ENCODE data around the gene CCDC87.
"Not testable (repeated sequence)": the region's sequence is repeated elsewhere in the genome, so short reads cannot be mapped to it uniquely, and the experiment has no call there.

- TF ChIP-seq JUND (IDR thresholded peaks at IDR 0.05; ENCODE audit: low read length); EZH2 (IDR thresholded peaks at IDR 0.05; ENCODE audit: low read depth, low read length, severe bottlenecking): not testable (repeated sequence)
Observed at GRCh38 chr11:66540598-66540997, 52.3 kb downstream of the CCDC87 start.
